ENCODE results near the gene ESR2.

DNA sequence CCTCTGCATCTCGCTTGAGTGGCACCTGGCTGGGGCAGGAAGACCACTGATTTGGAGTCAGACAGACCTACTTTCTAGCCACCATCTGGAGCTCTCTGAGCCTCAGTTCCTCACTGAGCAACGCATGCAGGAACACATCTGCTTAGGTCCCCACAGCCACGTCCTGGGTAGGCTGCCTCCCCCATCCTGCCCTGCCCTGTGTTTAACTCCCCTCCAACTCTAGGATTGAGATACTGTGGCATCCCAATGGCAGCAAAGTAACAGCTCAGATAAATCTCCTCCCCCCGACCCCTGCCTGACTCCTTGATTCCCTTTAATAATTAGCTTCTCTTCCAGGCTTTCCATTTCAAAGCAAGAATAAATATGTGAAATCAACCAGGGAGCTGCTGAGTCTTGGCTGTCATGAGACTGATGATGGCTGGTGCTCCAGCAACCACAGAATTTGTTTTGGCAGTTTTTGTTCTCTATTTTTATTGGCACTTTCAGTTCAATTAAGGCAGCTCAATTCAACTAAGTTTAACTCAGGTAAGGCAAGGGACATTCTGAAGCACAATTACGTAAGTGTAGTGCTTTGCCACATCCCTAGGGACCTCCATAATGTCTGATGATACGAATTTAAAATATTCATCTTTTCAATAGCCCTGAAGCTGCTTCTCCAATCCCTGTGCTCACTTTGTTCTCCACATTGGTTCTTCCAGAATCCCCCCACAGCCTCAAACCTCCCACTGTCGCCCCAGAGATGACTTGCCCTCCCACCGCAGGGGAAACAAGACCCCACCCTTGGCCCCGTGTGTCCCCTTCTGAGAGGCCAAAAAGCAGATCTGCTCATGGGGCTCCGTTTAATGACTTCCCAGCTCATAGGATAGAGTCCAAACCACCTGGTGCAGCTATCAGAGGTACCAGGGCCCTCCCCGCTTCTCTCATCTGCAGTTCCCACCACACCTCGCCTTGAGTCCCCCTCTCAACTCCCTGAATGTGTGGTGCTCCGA lies 58.2 kb downstream of the ESR2 start:
- TF ChIP-seq, protein P1, sequence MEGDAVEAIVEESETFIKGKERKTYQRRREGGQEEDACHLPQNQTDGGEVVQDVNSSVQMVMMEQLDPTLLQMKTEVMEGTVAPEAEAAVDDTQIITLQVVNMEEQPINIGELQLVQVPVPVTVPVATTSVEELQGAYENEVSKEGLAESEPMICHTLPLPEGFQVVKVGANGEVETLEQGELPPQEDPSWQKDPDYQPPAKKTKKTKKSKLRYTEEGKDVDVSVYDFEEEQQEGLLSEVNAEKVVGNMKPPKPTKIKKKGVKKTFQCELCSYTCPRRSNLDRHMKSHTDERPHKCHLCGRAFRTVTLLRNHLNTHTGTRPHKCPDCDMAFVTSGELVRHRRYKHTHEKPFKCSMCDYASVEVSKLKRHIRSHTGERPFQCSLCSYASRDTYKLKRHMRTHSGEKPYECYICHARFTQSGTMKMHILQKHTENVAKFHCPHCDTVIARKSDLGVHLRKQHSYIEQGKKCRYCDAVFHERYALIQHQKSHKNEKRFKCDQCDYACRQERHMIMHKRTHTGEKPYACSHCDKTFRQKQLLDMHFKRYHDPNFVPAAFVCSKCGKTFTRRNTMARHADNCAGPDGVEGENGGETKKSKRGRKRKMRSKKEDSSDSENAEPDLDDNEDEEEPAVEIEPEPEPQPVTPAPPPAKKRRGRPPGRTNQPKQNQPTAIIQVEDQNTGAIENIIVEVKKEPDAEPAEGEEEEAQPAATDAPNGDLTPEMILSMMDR (IDR thresholded peaks at IDR 0.05; ENCODE audit: poor library complexity), result no peak
- TF ChIP-seq EZH2 (IDR thresholded peaks at IDR 0.05; ENCODE audit: borderline replicate concordance), result no peak
- no peak for TF ChIP-seq EZH2phosphoT487 (IDR thresholded peaks at IDR 0.05; ENCODE audit: low read depth, severe bottlenecking, unreplicated experiment)

All from hepatocyte (in vitro differentiated cells).